MM.1S (cell line): ENCODE data around the gene CNGA1.
"Not testable (repeated sequence)": the region's sequence is repeated elsewhere in the genome, so short reads cannot be mapped to it uniquely, and the experiment has no call there.

ENCODE experiments used
- DNase-seq: peaks from one replicate; pipeline ENCODE4 v3.0.0-alpha.2; 2015
- H2AFZ ChIP-seq: fragments of 300-600 bp; sonication (generic); 2 replicates; pipeline ENCODE4 v1.6.0; 2016; ENCODE audit warnings: antibody characterized with exemption, low read length
- H3F3A ChIP-seq: fragments of 300-600 bp; sonication (generic); 2 replicates; pipeline ENCODE4 v1.6.1; 2016; ENCODE audit warnings: mild to moderate bottlenecking, antibody characterized with exemption, low read length, moderate library complexity, mixed read lengths; ENCODE audit not compliant: insufficient read depth
- H3K27ac ChIP-seq: fragments of 300-600 bp; sonication (generic); 2 replicates; pipeline ENCODE4 v1.5.1; 2016; ENCODE audit warnings: mild to moderate bottlenecking, low read length
- H3K27me3 ChIP-seq: fragments of 300-600 bp; sonication (generic); replicated peaks from 2 replicates; pipeline ENCODE4 v1.6.0; 2016; ENCODE audit warnings: low read length; ENCODE audit not compliant: insufficient read depth
- H3K36me3 ChIP-seq: fragments of 300-600 bp; sonication (generic); replicated peaks from 2 replicates; pipeline ENCODE4 v1.6.1; 2016; ENCODE audit warnings: mild to moderate bottlenecking, low read length, mixed read lengths; ENCODE audit not compliant: insufficient read depth
- H3K4me1 ChIP-seq: fragments of 300-600 bp; sonication (generic); 2 replicates; pipeline ENCODE4 v1.6.1; 2016; ENCODE audit warnings: low read length, mixed read lengths
- H3K4me2 ChIP-seq: fragments of 300-600 bp; sonication (generic); 2 replicates; pipeline ENCODE4 v1.6.0; 2016; ENCODE audit warnings: low read depth, low read length
- H3K4me3 ChIP-seq: fragments of 300-600 bp; sonication (generic); 2 replicates; pipeline ENCODE4 v1.5.1; 2016; ENCODE audit warnings: low read length, mixed read lengths
- H3K79me2 ChIP-seq: fragments of 300-600 bp; sonication (generic); 2 replicates; pipeline ENCODE4 v1.6.1; 2016; ENCODE audit warnings: mixed run types, low read length, mixed read lengths
- H3K9ac ChIP-seq: fragments of 300-600 bp; sonication (generic); 2 replicates; pipeline ENCODE4 v1.6.1; 2016; ENCODE audit warnings: low read length, mixed read lengths
- H3K9me2 ChIP-seq: fragments of 300-600 bp; sonication (generic); replicated peaks from 2 replicates; pipeline ENCODE4 v1.6.1; 2016; ENCODE audit warnings: mild to moderate bottlenecking, low read length, mixed read lengths; ENCODE audit not compliant: insufficient read depth
- H3K9me3 ChIP-seq: fragments of 300-600 bp; sonication (generic); replicated peaks from 2 replicates; pipeline ENCODE4 v1.6.1; 2016; ENCODE audit warnings: mild to moderate bottlenecking, low read length, mixed read lengths; ENCODE audit not compliant: insufficient read depth
- H4K20me1 ChIP-seq: fragments of 300-600 bp; sonication (generic); 2 replicates; pipeline ENCODE4 v1.6.1; 2016; ENCODE audit warnings: mild to moderate bottlenecking, low read length, moderate library complexity, mixed read lengths; ENCODE audit not compliant: insufficient read depth
- EZH2 ChIP-seq: fragments of 300-600 bp; sonication (generic); optimal IDR thresholded peaks from 2 replicates; pipeline ENCODE3; 2017; ENCODE audit warnings: low read depth, mild to moderate bottlenecking, antibody characterized with exemption, low read length, mixed read lengths
- EZH2phosphoT487 ChIP-seq: fragments of 300-600 bp; sonication (generic); IDR thresholded peaks from 2 replicates; pipeline ENCODE4 v1.6.1; 2018; ENCODE audit warnings: antibody characterized with exemption, low read length
- TF ChIP-seq, protein P1 (sequence below): fragments of 300-600 bp; sonication (generic); IDR thresholded peaks from 2 replicates; pipeline ENCODE4 v1.5.1; 2016; ENCODE audit warnings: antibody characterized with exemption, low read length, mixed read lengths

Gene CNGA1

DNA sequence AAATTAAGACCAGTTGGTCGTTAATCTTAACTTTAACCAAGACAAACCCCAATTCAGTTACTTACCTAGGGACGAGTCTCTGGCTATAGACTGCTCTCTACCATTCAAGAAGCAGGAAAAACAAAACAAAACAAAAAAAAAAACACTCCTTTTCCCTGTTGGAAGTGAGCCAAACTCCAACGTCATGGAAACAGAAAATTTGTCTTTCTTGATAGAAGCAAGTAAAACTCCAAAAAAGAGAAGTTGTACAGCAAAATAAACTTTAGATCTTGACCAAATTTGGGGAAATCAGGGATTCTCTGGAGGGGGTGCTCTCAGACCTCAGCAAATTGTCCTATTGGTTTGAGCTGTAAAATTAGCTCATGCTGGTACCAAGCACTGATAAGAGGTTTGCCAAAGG is 3.7 kb downstream of the CNGA1 start:
- no peak for TF ChIP-seq EZH2
- TF ChIP-seq, protein P1, sequence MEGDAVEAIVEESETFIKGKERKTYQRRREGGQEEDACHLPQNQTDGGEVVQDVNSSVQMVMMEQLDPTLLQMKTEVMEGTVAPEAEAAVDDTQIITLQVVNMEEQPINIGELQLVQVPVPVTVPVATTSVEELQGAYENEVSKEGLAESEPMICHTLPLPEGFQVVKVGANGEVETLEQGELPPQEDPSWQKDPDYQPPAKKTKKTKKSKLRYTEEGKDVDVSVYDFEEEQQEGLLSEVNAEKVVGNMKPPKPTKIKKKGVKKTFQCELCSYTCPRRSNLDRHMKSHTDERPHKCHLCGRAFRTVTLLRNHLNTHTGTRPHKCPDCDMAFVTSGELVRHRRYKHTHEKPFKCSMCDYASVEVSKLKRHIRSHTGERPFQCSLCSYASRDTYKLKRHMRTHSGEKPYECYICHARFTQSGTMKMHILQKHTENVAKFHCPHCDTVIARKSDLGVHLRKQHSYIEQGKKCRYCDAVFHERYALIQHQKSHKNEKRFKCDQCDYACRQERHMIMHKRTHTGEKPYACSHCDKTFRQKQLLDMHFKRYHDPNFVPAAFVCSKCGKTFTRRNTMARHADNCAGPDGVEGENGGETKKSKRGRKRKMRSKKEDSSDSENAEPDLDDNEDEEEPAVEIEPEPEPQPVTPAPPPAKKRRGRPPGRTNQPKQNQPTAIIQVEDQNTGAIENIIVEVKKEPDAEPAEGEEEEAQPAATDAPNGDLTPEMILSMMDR: no peak
- no peak for TF ChIP-seq EZH2phosphoT487
- no peaks in the 10 kb centered on the region for H3K9me2 ChIP-seq
- H3K9ac ChIP-seq: no peak overlapping the region
- no peaks in the 10 kb centered on the region for H3K79me2 ChIP-seq
- peaks cover 6% of the 10 kb centered on the region for H3K27me3 ChIP-seq
- H3K4me1 ChIP-seq: 0 out of 2 replicates have a peak, but pooled peaks cover 5% of the 10 kb centered on the region
- no peaks in the 10 kb centered on the region for H3K9me3 ChIP-seq
- no peak overlapping the region for H3K27ac ChIP-seq
- H3K4me3 ChIP-seq: no peak overlapping the region
- no peak overlapping the region for H3K4me2 ChIP-seq
- no peak overlapping the region for H2AFZ ChIP-seq
- H3K36me3 ChIP-seq: no peaks in the 10 kb centered on the region
- H3F3A ChIP-seq: no peaks in the 10 kb centered on the region
- no peak for DNase-seq
- H4K20me1 ChIP-seq: no peaks in the 10 kb centered on the region

DNA sequence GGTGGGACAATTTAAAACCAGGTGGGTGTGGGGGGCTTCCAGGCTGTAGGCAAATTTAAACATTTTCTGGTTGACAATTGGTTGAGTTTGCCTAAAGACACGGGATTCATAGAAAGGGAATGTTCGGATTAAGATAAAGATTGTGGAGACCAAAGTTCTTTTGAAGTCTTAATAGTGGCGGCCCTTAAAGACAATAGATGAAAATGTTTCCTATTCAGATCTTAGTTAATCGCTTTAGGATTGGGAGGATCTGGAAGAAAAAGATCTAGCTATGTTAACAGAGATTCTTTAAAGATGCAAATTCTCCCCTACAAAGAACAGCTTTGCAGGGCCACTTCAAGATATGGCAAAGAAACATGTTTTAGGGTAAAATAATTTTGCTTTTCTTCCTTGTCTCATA is 4.8 kb downstream of the CNGA1 start:
- Histone ChIP-seq H3K4me2 (no peak overlapping the region), H3K36me3 (no peaks in the 10 kb centered on the region), H4K20me1 (no peaks in the 10 kb centered on the region), H3K4me3 (no peak overlapping the region), H3K27ac (no peak overlapping the region), H3K9me3 (no peaks in the 10 kb centered on the region), H3K9me2 (no peaks in the 10 kb centered on the region), H3K79me2 (no peaks in the 10 kb centered on the region), H3K27me3 (no peaks in the 10 kb centered on the region; the same call in 1 of the 2 replicates), H2AFZ (no peak overlapping the region), H3K4me1 (0 out of 2 replicates have a peak, but pooled peaks cover 5% of the 10 kb centered on the region), H3K9ac (no peak overlapping the region), H3F3A (no peaks in the 10 kb centered on the region)
- no peak for DNase-seq
- TF ChIP-seq EZH2phosphoT487 (no peak), EZH2 (no peak)
- TF ChIP-seq, protein P1: no peak

DNA sequence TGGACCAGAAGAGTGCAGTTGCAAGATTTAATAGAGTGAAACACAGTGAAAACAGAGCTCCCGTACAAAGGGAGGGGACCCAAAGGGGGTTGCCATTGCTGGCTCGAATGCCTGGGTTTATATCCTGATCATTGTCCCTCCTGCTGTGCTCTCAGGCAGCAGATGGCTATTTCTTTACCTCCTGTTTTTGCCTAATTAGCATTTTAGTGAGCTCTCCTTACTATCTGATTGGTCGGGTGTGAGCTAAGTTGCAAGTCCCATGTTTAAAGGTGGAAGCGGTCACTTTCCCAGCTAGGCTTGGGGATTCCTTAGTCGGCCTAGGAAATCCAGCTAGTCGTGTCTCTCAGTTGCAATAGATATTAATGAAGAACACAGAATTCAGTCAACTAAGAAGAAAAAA is 5.6 kb downstream of the CNGA1 start:
- not testable (repeated sequence) for H3K36me3 ChIP-seq, H3K4me2 ChIP-seq, H2AFZ ChIP-seq, H3K27me3 ChIP-seq, H3K9me2 ChIP-seq, H3K27ac ChIP-seq, H3K9ac ChIP-seq, H3F3A ChIP-seq, H3K79me2 ChIP-seq, H4K20me1 ChIP-seq, H3K4me1 ChIP-seq, H3K4me3 ChIP-seq, DNase-seq, H3K9me3 ChIP-seq

DNA sequence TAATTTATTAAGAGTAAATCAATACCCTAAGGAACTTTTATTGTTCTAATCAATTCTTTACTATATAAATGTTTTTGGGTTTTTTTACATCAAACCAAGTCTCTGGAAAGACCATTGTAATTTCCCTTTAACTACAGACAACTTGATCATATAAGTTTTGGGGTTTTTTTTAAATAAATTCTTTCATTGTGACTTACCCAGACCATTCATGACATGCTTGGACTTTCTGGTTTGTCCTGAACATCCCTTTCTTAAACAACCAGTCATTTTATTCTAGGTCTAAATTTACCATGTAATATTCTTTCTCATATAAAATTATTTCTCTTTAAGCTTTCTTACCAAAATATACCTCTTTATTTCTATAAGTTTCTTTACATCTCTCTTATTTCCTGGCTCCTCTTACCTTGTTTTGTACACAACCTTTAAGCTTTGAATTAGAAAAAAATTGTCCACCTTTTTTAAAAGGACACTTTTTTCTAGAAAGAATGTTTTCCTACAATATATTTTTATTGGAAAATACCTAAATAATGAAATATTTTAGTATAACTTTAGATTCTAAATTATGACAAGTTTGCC is 8.4 kb downstream of the CNGA1 start:
- Histone ChIP-seq H3K27me3 (no peaks in the 10 kb centered on the region), H3F3A (no peaks in the 10 kb centered on the region), H4K20me1 (no peaks in the 10 kb centered on the region), H3K9me2 (no peaks in the 10 kb centered on the region), H3K9ac (no peak overlapping the region), H3K4me1 (no peaks in the 10 kb centered on the region), H3K9me3 (no peaks in the 10 kb centered on the region), H3K36me3 (no peaks in the 10 kb centered on the region), H2AFZ (no peak overlapping the region), H3K27ac (no peak overlapping the region), H3K4me2 (no peak overlapping the region), H3K4me3 (no peak overlapping the region), H3K79me2 (no peaks in the 10 kb centered on the region)
- no peak for TF ChIP-seq EZH2phosphoT487
- DNase-seq: no peak
